GM21529 (cell line): ENCODE data around the gene SLC24A3.

Source experiments
- ATAC-seq: cut with Tn5 transposase; IDR thresholded peaks from one replicate; pipeline ENCODE4 v1.9.1; 2021; ENCODE audit not compliant: unreplicated experiment

The SLC24A3 gene

DNA sequence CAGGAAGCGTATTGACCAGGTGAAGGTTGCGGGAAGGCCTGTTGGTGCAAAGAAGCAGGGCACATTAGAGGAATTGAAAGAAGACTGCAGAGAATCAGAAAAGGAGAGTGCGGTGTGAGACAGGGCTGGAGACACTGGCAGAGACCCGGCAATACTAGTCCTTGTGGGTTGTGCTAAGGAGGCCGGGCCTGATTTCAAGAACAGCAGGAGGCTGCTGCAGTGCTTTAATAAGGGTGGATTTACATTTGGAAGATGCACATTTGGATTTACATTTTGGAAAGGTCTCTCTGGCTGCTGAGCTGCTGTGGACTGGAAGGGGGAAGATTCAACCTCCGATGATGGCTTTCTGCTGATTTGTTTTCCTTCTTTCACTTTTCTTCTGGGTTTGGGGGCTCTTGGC lies 167.8 kb downstream of the SLC24A3 start:
- no peak for ATAC-seq

DNA sequence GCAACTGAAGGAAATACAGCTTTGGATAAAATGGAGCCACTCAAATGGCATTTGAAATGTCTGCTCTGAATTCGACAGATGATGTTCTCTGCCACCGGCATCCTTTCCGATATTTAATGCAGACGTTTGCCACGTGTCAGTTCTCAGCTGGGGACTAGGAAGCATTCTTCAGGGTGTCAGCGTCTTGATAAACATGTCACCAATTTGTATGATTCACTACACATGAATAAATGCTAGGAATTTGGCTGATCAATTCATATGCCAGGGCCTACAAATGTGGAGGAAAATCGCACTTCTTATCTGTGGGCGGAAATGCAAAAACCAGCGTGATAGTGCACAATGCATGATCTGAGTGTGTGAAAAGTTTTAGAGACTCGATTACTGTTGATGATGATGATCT lies 169.5 kb downstream of the SLC24A3 start:
- no peak for ATAC-seq

DNA sequence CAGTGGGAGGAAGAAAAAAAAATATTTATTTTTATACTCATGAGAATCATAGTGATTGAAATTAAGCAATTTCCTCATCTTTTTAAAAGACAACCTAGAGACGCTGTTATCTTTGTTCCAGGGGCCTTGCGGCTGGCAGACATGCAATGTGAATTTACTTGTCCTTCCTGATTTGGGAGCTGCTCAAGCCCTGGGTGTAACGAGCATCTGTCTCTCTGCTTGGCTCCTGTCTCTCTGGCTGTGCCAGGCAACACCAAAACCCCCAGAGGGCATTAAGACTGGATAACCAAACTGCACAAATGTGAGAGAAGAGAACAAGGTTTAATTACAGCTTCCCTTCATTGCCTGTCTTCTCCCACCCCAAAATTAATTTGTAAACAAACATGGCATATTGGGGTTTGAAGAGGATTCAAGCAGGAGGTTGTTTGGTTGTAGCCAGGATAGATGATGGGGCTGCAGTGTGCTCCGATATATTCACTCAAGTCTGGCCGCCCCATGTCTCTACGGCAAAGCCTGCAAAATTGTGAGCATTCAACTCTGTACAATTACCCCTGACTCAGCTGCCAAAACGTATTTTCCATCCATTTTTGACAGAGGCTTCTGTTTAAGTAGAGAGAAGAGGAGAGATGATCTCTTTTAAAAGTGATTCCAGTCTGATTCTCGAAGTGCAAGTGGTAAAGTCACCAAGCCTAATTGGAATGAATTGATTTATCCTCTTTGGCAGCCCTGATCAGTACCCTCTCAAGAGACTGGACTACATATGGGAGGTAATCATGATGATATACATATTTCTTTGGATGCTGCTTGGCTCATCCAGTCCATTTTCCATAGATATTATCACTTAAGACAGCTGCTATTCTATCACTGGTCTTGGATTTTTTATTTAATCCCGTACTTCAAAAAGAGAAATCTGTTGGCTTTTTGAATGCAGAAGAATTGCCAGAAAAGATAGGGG lies 170.2 kb downstream of the SLC24A3 start:
- ATAC-seq: no peak

DNA sequence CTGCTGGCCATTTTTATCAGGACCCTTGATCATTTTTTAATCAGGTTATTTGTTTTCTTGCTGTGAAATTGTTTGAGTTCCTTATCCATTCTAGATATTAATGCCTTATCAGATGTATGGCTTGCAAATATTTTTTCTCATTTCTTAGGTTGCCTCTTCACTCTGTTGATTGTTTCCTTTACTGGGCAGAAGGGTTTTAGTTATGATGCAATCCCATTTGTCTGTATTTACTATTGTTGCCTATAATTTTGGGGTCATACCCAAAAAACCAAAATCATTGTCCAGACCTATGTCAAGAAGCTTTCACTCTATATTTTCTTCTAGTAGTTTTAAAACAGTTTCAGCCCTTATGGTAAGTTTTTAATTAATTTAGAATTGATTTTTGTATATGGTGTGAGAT lies 172.5 kb downstream of the SLC24A3 start:
- no peak for ATAC-seq

DNA sequence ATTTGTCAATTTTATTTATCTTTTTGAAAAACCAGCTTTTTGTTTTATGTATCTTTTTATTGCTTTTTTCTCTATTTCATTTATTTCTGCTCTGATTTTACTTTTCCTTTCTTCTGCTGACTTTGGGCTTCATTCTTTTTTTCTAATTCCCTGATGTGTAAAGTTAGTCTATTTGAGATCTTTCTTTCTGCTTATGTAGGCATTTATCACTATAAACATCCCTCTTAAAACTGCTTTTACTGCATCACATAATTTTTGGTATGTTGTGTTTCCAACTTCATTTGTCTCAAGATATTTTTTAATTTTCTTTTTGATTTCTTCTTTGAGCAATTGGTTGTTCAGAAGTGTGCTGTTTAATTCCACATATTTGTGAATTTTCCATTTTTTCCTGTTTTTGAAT lies 174.8 kb downstream of the SLC24A3 start:
- no peak for ATAC-seq

DNA sequence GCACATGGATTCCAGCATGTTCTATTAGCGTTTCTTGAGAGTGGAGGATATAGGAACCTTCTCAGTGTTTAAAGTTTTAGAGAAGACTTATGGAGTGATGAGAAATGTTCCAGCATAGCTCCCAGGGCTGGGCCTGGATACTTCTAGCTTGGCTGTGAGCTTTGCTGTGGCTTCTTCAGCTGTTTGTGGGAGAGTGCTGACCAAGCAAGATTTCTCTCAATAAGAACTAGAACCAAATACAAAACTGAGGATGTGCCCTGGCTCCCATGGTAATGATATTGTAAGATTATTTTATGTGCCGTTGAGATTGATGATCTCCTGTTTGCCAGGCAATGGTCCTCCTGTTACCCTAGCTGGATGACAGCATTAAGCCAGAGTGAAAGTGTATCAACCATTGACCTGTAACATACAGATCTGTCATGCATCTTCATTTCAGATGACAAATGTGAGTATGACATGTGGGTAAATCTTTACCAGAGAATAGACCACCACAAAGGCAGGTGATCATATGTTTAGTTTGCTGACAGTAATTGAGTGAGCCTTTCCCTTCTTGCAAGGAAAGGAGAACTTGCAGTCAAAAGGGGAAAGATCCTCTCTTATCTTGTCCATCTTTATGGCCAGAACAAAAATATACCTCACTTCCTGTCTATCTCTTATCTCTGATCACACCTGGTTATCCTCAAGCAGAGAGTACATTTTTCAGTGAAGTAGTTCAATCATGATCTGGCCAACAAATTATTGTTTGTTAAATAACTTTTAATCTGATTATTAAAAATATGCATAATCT lies 180.1 kb downstream of the SLC24A3 start:
- no peak for ATAC-seq

DNA sequence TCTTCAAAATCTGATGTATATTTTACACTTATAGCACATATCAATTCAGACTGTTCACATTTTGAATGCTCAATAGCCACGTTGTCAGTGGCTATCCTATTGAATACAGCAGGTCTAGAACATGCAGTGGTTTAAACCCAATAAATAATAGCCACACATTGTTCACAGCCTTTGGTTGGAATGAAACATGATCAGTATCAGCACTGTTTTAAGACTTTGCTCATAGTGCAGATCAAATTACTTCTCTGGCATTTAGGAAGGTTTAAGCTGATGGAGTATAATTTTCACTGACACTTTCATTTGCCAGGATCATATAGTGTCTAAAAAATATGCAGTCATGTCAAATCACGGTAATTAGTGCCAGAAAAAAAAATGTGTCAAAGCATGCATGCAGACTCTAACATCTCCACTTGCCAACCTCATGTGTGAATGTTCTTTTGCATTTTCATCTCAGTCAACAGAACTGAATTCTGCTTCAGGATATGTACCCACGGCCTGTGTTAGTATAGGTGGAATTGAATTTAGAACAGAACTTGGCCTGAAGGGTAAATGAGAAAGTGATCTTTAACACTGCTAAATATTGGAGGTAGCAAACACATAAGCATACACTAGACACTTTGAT lies 184.1 kb downstream of the SLC24A3 start:
- ATAC-seq: no peak

DNA sequence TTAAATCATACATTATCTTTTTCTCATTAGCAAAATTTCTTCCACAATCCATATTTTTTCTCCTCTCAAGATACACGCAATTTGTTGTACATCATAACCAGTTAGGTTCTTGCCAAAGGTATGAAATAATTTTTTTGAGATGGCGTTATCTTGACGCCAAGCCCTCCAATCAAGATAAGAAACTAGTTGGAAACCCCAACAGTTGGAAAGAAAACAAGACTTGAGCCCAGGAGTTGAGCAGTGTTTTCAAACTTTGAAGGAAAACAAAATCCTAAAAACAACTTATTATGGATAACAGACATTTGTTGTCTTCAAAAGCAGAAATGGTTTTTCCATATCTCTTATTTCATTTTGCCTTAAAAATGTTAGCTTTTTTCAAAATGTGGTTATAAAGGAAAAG lies 184.8 kb downstream of the SLC24A3 start:
- no peak for ATAC-seq

DNA sequence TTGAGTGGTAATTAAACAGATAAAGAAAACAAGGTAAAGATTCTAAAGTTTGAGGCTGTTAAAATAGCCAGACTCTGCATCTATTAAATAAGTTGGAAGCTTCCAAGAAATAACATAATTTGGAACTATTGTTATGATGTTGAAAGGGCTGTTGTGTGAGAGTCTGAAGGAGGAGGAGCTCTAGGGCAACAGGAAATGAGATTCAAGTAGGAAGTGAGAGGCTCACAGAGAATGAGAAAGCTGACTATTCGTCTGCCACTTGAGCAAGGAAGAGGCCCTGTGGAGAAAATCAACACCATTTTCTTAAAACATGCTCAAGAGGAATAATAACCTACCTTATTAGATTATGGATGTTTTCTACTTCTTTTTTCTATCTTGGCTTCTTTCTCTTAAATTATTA lies 185.2 kb downstream of the SLC24A3 start:
- ATAC-seq: no peak

DNA sequence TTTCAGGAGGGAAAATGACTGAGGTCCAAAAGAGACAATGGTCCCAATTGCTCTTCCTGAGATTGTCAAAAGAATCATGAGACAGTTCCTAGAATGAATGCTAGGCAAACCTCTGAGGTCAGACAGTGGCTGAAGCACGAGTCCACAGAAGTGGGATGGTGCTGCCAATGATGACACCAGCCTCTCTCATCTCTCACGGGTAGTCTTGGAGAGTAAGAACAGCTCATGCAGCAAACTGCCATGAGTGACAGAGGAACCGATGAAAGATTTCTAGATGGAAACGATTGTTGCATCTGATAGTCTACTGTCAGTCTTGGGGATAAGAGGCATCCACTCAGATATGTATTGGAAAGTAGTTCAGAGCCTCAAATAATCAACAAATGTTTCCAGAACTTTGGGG lies 188.7 kb downstream of the SLC24A3 start:
- ATAC-seq: no peak

DNA sequence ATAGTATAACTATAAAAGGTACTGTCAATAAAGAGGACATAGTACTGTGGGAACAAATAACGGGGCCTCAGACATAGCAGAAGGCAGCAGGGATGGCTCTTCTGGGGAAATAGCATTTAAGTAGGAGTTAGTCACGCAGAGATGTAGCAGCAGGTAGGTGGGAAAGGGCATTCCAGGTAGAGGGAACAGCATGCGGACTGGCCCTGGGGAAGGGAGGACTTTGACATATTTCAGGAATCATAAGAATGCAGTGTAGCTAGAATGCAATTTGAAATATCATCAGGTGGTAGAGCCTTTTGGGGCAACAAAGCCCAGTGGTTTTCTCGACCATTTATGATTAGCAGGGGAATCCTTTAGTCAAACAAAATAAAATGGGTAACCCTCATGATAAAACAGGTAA lies 191.1 kb downstream of the SLC24A3 start:
- no peak for ATAC-seq

DNA sequence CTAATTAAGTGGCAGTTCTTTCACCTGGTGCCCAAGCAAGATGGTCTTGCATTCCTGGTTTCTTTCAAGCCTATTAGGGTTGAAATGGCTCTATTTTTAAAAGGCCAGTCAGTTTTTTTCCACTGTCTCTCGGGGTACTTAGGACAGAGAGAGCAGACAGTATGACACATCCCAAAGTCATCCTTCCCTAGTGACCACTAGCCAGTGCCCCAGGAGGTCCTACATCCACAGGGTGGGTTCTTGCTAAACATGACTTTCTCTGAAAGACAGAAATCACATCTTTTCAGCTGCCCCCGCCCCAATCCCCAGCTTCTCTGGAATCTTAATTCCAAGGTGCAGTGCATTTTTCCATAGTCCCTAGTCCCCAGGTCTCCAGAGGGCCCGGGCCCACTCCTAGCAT lies 192.4 kb downstream of the SLC24A3 start:
- ATAC-seq: no peak

DNA sequence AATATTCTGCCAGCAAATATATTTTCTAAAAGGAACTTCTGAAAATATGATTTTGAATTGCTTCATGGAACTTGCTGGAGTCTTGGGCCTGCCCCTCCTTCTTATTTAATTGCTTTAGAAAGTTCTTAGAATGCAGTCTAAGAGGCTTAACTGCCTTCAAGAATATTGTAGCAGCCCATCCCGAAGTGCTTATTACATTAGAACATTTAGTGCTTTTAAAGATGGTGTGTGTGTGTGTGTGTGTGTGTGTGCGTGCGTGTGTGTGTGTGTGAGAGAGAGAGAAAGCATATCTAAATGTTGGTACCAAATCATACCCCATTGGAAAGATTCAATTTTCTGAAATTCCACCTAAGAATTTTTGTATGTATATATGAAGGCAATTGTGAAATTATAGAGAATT lies 193.5 kb downstream of the SLC24A3 start:
- ATAC-seq: no peak

DNA sequence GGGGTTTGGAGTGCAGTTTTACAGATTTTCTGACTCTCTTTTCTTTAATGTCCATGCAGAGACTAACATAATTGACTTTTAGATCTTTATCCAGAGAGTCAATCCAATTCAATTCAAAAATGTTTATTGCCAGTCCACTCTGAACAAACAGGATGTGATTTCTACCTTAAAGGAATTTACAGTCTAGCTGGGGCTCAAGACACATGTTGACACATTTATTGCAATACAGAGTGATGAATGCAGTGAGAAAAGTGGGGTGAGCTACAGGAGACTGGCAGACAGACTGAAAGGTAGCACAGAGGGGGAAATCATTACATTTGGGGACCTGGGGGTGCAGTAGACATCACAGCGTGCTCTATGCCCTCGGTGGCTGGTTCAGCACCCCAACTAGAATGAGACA lies 193.9 kb downstream of the SLC24A3 start:
- no peak for ATAC-seq

DNA sequence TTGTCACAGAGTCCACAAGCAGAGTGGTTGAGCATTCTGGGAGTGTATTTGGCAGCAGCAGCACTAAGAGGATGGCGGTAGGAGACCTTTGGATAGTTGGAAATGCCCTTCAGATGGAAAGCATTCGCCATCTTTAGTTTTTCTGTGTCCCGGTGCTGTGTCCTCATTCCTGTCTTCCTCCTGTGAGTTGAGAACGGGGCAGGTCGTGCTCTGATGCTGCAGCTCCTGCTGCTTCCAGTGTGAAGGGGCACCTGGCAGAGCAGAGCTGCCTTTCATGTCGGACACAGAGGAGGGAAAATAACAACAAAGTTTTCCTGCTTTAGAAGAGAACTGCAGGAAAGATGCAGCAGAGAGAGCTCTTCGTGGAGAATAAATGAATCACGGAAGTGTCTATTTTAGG lies 194.8 kb downstream of the SLC24A3 start:
- ATAC-seq: no peak

DNA sequence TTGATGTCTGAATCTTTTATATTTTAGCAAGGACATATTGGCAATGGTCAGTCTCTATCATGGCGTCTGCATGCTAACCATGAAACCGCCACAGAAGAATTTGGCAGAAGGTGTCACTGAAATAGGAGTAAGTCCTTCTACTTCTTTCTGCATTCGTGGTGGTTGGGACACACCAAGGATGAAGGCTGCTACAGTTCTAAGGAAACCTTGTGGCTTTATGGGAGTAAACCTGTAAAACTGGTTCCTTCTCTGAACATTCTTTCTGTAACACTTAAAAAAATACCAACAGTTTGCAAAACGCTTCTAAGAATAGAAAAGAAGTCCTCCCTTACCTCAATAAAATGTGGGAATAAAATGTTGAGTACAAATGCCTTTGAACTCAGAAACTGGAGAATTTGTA lies 195.3 kb downstream of the SLC24A3 start:
- ATAC-seq: no peak

DNA sequence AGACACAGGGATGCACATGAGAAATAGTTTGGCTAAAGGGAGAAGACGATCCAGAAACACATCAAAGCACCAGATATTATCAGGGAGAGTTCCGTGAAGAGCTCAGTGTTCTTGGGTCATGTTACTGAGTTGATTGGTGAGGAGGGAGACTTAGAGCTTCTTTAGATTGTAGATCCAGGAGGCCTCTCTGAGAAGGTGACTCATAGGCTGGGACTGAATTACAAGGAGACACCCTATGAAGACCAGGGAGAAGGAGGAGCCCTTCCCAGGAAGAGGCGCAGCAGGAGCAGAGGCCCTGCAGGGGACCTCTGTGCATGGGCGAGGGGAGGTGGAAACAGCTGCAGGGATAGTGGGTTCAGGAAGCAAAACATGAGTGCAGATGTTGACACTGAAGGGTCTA lies 196.5 kb downstream of the SLC24A3 start:
- ATAC-seq: no peak

DNA sequence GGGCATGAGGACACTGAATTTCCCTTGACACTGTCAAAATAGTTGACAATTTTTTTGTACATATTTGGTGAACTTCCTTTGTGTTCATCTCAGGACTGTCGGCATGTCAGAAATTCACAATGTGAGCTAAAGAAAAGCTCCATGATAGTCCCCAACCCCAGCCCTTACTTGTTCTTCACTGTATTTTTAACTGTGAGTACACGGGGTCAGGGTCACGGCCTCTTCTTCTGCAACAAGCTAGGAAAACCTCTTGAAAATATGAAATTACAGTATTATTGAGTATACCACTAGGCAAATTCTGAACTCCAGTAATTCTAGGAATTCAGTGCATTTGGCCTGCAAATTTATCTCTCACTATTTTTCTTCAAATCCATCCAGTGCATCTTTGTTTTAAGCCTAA lies 199.4 kb downstream of the SLC24A3 start:
- ATAC-seq: no peak

DNA sequence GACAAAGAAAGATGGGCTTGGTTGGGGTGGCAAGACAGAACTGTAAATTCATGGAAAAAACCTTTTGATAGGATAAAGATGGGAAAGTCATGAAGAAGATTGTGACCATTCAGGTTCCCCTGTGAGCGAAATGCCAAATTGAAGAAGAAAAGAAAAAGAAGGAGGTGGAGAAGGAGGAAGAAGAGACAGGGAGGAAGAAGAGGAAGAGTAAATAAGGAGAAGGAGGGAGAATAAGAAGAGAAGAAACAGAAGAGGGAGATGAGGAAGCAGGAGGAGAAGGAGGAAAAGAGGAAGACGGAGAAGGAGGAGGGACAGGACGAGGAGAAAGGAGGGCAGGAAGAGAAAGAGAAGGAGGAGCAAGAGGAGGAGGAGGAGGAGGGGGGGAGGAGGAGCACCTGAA lies 199.8 kb downstream of the SLC24A3 start:
- no peak for ATAC-seq

DNA sequence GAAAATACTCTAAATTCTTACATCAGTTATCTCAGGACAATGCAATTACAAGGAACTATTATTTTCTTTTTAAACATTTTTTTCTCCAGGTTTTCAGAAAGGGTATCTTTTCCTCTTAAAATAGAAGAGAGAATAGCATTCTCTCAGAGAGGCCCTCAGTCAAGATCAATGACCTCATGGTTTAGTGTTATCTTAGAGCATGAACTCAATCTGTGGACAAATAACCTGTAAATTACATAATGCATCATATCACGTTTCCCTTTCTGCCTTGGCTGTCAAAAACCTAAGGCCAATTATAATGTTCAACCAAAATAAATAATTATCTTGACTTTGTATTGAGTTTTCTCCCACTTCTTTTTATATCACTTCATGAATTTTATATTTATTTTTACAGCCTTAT lies 202.2 kb downstream of the SLC24A3 start:
- ATAC-seq: no peak

DNA sequence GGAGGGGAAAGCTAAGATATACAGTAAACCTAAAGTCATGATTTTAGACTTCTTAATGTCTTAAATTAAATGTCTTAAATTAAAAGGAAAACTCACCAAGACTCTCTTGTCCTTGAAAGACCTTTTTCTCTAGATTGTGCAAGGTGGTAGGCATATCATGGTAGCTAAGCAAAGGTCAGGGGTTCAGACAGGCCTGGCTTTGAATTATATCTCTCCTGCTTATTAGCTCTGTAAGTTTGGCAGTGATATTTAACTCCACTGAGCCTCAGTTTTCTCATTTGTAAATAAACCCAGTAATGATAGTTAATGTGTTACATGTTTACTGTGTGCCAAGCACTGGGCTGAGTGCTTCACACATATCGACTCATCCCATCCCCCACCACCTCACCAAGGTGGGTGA lies 203.3 kb downstream of the SLC24A3 start:
- ATAC-seq: no peak

DNA sequence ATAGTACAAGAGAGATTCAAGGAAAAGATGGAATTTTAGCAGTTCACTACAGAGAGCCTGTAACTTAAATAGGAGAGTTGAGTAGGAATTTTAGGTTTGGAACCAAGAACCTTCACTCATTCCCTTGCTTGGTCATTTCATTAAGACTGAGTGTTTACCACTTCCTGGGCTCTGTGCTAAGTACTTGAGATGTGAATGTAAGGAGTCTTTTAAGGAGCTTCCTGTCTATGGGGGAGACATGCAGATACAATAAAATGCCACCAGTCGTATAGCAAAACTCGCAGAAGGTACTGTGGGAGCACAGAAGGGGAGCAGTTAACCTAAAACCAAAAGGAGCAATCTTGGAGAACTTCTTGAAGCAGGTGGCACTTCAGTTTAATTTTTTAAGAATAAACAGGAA lies 204.2 kb downstream of the SLC24A3 start:
- ATAC-seq: no peak
